ENCODE measurements around the gene PRKAG2.

DNA sequence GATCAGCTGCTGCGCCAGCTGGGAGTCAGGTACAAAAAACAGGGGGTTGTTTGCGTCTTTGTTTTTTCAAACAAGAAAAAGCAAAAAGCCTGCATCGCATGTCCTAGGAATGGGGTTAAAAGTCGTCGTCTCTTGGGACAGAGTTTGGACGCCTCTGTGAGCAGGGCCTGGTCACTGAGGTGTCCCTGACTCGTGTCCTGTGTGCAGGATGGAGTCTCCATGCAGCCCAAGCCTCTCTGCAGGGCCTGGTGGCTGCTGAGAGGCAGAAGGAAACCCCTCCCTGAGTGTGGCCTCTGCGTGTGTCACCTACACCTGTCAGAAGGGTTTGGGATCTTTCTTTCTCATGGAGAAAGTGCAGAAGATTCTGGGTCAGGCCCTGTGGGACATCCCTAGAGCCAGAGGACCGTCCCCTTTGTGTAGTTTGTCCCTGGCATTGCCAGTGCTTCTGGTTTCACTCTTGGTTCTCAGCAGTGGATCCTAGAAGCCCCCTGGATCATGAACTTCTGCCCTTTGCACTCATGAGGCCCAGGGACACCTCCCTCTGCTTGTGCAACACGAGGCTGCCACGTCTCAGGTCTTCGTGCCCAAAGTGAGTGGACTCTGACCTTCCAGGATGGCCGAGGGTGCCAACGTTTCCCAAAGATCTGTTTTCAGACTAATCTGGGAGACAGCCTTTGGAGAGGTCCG lies 75.0 kb downstream of the PRKAG2 start:
- TF ChIP-seq, protein P1, sequence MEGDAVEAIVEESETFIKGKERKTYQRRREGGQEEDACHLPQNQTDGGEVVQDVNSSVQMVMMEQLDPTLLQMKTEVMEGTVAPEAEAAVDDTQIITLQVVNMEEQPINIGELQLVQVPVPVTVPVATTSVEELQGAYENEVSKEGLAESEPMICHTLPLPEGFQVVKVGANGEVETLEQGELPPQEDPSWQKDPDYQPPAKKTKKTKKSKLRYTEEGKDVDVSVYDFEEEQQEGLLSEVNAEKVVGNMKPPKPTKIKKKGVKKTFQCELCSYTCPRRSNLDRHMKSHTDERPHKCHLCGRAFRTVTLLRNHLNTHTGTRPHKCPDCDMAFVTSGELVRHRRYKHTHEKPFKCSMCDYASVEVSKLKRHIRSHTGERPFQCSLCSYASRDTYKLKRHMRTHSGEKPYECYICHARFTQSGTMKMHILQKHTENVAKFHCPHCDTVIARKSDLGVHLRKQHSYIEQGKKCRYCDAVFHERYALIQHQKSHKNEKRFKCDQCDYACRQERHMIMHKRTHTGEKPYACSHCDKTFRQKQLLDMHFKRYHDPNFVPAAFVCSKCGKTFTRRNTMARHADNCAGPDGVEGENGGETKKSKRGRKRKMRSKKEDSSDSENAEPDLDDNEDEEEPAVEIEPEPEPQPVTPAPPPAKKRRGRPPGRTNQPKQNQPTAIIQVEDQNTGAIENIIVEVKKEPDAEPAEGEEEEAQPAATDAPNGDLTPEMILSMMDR (IDR thresholded peaks at IDR 0.05) = no peak
- TF ChIP-seq POLR2A (IDR thresholded peaks at IDR 0.05) = no peak
